Measurements from ENCODE around the gene PRIM1. TPM values are rescaled to one million over a fixed set of nuclear protein-coding genes. Genes with fewer than 3 reads are reported as not detected.

Gene PRIM1
- total and polyA plus RNA-seq, 2 of the 4 experiments (the other 2 are of a cell fraction), result 8.6 to 12.0 TPM

DNA sequence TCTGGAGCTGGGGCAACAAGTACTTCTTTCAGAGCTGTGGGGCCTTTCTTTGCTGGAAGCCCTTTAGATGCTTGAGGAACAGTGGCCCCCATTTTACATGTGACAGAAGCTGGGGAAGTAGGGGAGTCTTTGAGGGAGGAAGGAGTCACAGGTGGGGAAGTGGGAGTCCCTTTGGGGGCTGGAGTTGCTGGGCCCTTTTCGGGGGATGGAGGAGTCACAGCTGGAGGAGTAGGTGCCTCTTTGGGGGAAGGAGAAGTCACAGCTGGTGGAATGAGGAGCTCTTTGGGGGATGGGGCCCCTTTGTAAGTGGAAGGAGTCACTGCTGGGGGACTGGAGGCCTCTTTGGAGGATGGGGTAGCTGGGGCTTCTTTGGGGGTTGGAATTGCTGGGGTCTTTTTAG, 35.7 kb downstream of the PRIM1 start:
- H3K9me1 ChIP-seq (ENCODE audit: insufficient read depth, low read length), result peaks cover 33% of the 10 kb centered on the region
- DNase-seq (no peak), ATAC-seq (ENCODE audit: low read depth) (no peak)
- peaks cover 75% of the 10 kb centered on the region for H4K20me1 ChIP-seq (ENCODE audit: insufficient read depth, low read length)
- no peak overlapping the region for H4K91ac ChIP-seq (ENCODE audit: insufficient read depth, low read depth, low read length)
- no peak overlapping the region for H3K4ac ChIP-seq (ENCODE audit: low read depth, low read length)
- BruUV-seq (replicated peaks), result no TSS peak
- TF ChIP-seq CEBPB (IDR thresholded peaks at IDR 0.05; ENCODE audit: low read depth, low read length) (no peak), BHLHE40 (IDR thresholded peaks at IDR 0.05; ENCODE audit: low read depth, low read length) (no peak), ELK1 (IDR thresholded peaks at IDR 0.05; ENCODE audit: borderline replicate concordance, low read depth, low read length) (no peak), MAFK (IDR thresholded peaks at IDR 0.05; ENCODE audit: low read depth, low read length) (no peak), USF2 (IDR thresholded peaks at IDR 0.05; ENCODE audit: low read depth, low read length) (no peak), FOS (IDR thresholded peaks at IDR 0.05; ENCODE audit: low read depth, low read length) (no peak), POLR2A (IDR thresholded peaks at IDR 0.05; ENCODE audit: low read depth, low read length) (no peak), RAD21 (IDR thresholded peaks at IDR 0.05; ENCODE audit: low read length) (no peak), MAZ (IDR thresholded peaks at IDR 0.05; ENCODE audit: borderline replicate concordance, low read depth, low read length) (no peak), SMC3 (IDR thresholded peaks at IDR 0.05; ENCODE audit: low read depth, low read length) (no peak)
- TF ChIP-seq, protein P1, sequence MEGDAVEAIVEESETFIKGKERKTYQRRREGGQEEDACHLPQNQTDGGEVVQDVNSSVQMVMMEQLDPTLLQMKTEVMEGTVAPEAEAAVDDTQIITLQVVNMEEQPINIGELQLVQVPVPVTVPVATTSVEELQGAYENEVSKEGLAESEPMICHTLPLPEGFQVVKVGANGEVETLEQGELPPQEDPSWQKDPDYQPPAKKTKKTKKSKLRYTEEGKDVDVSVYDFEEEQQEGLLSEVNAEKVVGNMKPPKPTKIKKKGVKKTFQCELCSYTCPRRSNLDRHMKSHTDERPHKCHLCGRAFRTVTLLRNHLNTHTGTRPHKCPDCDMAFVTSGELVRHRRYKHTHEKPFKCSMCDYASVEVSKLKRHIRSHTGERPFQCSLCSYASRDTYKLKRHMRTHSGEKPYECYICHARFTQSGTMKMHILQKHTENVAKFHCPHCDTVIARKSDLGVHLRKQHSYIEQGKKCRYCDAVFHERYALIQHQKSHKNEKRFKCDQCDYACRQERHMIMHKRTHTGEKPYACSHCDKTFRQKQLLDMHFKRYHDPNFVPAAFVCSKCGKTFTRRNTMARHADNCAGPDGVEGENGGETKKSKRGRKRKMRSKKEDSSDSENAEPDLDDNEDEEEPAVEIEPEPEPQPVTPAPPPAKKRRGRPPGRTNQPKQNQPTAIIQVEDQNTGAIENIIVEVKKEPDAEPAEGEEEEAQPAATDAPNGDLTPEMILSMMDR (conservative IDR thresholded peaks at IDR 0.05; ENCODE audit: low read depth, low read length), result no peak
- no peak overlapping the region for H3K18ac ChIP-seq (ENCODE audit: low read depth, low read length)
- no peak overlapping the region for H2AK9ac ChIP-seq (replicated peaks; ENCODE audit: low read depth, low read length, poor library complexity)
- H3K27me3 ChIP-seq (ENCODE audit: control insufficient read depth, insufficient read depth, low read length), result no peaks in the 10 kb centered on the region
- H2BK20ac ChIP-seq (ENCODE audit: low read depth, low read length), result no peak overlapping the region
- in situ Hi-C loops (cut with MboI; ENCODE audit: low sequenced_read_pairs), result no loop called here
- no peak overlapping the region; the same call in 1 of the 2 replicates for H3K27ac ChIP-seq (ENCODE audit: insufficient read depth, low read length)
- no peak overlapping the region for H2BK120ac ChIP-seq (ENCODE audit: low read depth, low read length)
- intact Hi-C loops (cut with micrococcal nuclease), result no loop called here
- no peak overlapping the region for H3K4me2 ChIP-seq (ENCODE audit: low read depth, low read length)
- H3K4me3 ChIP-seq (ENCODE audit: insufficient read depth, low read depth, low read length), result no peak overlapping the region
- WGBS, 2 experiments (ENCODE audit: extremely low coverage in 2 of 2, insufficient read length in 1 of 2), result no CpG with 5 or more reads among the region's 1 CpG
- H2BK15ac ChIP-seq (ENCODE audit: low read depth, low read length), result no peak overlapping the region
- peaks cover 10% of the 10 kb centered on the region for H3K4me1 ChIP-seq (ENCODE audit: control insufficient read depth, insufficient read depth, low read length)
- H3K79me1 ChIP-seq (ENCODE audit: low read depth in 1 of 2, low read length in 2 of 2), result peaks cover 13 to 71% of the 10 kb centered on the region in 2 experiments
- H2AFZ ChIP-seq (replicated peaks; ENCODE audit: low read length, poor library complexity), result no peak overlapping the region
- no peak overlapping the region for H2BK5ac ChIP-seq (ENCODE audit: low read depth, low read length, poor library complexity, severe bottlenecking)
- dilution Hi-C loops (cut with HindIII; ENCODE audit: low sequenced_read_pairs, unreplicated experiment), result no loop called here
- H3K56ac ChIP-seq (ENCODE audit: extremely low read depth, insufficient read depth, low read length), result no peak overlapping the region
- ChIA-PET POLR2A (ENCODE audit: unreplicated experiment) (no interaction called here), CTCF (no interaction called here)
- no peak overlapping the region for H4K8ac ChIP-seq (ENCODE audit: low read depth in 2 of 2, low read length in 2 of 2)
- no peak overlapping the region for H3K14ac ChIP-seq (replicated peaks; ENCODE audit: low read depth, low read length)
- no peak overlapping the region for H3K9ac ChIP-seq (ENCODE audit: low read depth, low read length)
- H3K9me3 ChIP-seq (ENCODE audit: control insufficient read depth, insufficient read depth, low read length), result no peaks in the 10 kb centered on the region
- peaks cover 58% of the 10 kb centered on the region for H3K36me3 ChIP-seq (ENCODE audit: control insufficient read depth, insufficient read depth, low read length)
- no peak overlapping the region for H4K5ac ChIP-seq (ENCODE audit: low read depth, low read length)
- H2AK5ac ChIP-seq (ENCODE audit: low read depth, low read length), result no peak overlapping the region
- H3K23ac ChIP-seq (ENCODE audit: low read depth, low read length), result no peak overlapping the region

Data from IMR-90 (cell line).